Glomerular endothelial cell (primary cell): ENCODE results near the gene SMYD2. TPM values are rescaled to one million over a fixed set of nuclear protein-coding genes. Genes with fewer than 3 reads are reported as not detected.

Experiments
- DNase-seq: peaks from one replicate; pipeline ENCODE4 v3.0.0-alpha.2; 2011; ENCODE audit warnings: low read depth, low spot score; ENCODE audit errors: extremely low read depth
- total RNA-seq: library from RNA; depleted of rRNA; stranded (reverse); fragments of >200 nt; gene quantifications from 2 replicates; pipeline ENCODE4 v1.2.3, GENCODE V29; 2015

SMYD2 gene
- total RNA-seq, 1 donor from 2014 or later = 34.7 TPM

GRCh38 chr1:214300149-214300780 lies 19.3 kb downstream of the SMYD2 start:
- DNase-seq = no peak

- no peak for DNase-seq
These were observed 20.6 kb downstream of the SMYD2 start for GRCh38 chr1:214301526-214301925.

- no peak for DNase-seq
These were observed 22.4 kb downstream of the SMYD2 start for GRCh38 chr1:214303141-214303930.

GRCh38 chr1:214305164-214305751 lies 24.3 kb downstream of the SMYD2 start:
- DNase-seq = no peak

GRCh38 chr1:214306269-214306668 lies 25.3 kb downstream of the SMYD2 start:
- no peak for DNase-seq

GRCh38 chr1:214310010-214310409 lies 29.1 kb downstream of the SMYD2 start:
- DNase-seq = no peak

GRCh38 chr1:214310777-214311690 lies 30.1 kb downstream of the SMYD2 start:
- no peak for DNase-seq

- no peak for DNase-seq
These were observed 31.6 kb downstream of the SMYD2 start for GRCh38 chr1:214312530-214313051.

GRCh38 chr1:214314178-214314843 lies 33.4 kb downstream of the SMYD2 start:
- DNase-seq = no peak

GRCh38 chr1:214316593-214316992 lies 35.6 kb downstream of the SMYD2 start:
- no peak for DNase-seq

- no peak for DNase-seq
These were observed 36.3 kb downstream of the SMYD2 start for GRCh38 chr1:214317300-214317699.

GRCh38 chr1:214317734-214318133 lies 36.8 kb downstream of the SMYD2 start:
- DNase-seq = no peak

- no peak for DNase-seq
These were observed 37.4 kb downstream of the SMYD2 start for GRCh38 chr1:214318356-214318755.

GRCh38 chr1:214318956-214319736 lies 38.2 kb downstream of the SMYD2 start:
- no peak for DNase-seq

- no peak for DNase-seq
These were observed 39.0 kb downstream of the SMYD2 start for GRCh38 chr1:214319938-214320337.

GRCh38 chr1:214321705-214322453 lies 40.9 kb downstream of the SMYD2 start:
- DNase-seq = no peak

GRCh38 chr1:214324896-214325800 lies 44.2 kb downstream of the SMYD2 start:
- no peak for DNase-seq

- no peak for DNase-seq
These were observed 45.4 kb downstream of the SMYD2 start for GRCh38 chr1:214326406-214326805.
